Measurements from ENCODE around the gene DCST2.

DNA sequence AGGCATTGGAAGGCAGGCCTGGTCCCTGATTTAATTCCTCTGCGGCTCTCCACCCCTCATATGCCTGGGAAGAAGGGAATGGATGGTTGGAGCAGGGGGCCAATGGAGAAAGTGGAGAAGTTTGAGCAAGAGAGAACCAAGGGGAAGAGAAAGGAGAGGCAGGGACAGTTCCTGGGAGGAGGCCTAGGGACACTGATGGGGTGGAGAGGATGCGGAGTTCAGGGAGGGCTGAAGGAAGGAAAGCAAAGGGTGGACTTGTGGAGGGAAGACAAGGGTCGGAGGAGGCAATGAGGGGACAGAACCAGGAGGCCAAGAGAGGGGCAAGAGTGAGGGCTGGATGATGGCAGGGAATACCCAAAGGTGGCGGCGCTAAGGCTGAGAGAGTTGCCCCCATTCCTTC lies 23.8 kb downstream of the DCST2 start:
- TF ChIP-seq, protein P1, sequence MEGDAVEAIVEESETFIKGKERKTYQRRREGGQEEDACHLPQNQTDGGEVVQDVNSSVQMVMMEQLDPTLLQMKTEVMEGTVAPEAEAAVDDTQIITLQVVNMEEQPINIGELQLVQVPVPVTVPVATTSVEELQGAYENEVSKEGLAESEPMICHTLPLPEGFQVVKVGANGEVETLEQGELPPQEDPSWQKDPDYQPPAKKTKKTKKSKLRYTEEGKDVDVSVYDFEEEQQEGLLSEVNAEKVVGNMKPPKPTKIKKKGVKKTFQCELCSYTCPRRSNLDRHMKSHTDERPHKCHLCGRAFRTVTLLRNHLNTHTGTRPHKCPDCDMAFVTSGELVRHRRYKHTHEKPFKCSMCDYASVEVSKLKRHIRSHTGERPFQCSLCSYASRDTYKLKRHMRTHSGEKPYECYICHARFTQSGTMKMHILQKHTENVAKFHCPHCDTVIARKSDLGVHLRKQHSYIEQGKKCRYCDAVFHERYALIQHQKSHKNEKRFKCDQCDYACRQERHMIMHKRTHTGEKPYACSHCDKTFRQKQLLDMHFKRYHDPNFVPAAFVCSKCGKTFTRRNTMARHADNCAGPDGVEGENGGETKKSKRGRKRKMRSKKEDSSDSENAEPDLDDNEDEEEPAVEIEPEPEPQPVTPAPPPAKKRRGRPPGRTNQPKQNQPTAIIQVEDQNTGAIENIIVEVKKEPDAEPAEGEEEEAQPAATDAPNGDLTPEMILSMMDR (IDR thresholded peaks at IDR 0.05) = no peak
- no peak for TF ChIP-seq POLR2A (IDR thresholded peaks at IDR 0.05)
